Calu3 (cell line): Measurements from ENCODE around the gene SRGAP3. TPM values are rescaled to one million over a fixed set of nuclear protein-coding genes. Genes with fewer than 3 reads are reported as not detected.

Experiments
- BruUV-seq: library from RNA; stranded (reverse); fragments of 400-500 nt; replicated peaks from 2 replicates; lab custom pipeline; 2021; lab: Mats Ljungman, UMichigan
- CTCF ChIA-PET: fragments of 300-600 bp; sonication (Branson Sonifier 250); formaldehyde crosslinking; loops from one replicate; lab custom pipeline; 2022; ENCODE audit warnings: antibody characterized with exemption; lab: Charles Lee
- DNase-seq: peaks from one replicate; pipeline ENCODE4 v3.0.0; 2022
- H3K27ac Mint-ChIP-seq: one replicate; pipeline ENCODE4 v1.8.0; 2022; ENCODE audit warnings: mixed read lengths; ENCODE audit not compliant: unreplicated experiment
- H3K27me3 Mint-ChIP-seq: one replicate; pipeline ENCODE4 v1.8.0; 2022; ENCODE audit warnings: mixed read lengths; ENCODE audit not compliant: unreplicated experiment
- H3K36me3 Mint-ChIP-seq: one replicate; pipeline ENCODE4 v1.8.0; 2022; ENCODE audit warnings: mild to moderate bottlenecking, moderate library complexity, mixed read lengths; ENCODE audit not compliant: insufficient read depth, unreplicated experiment
- H3K4me1 Mint-ChIP-seq: one replicate; pipeline ENCODE4 v1.8.0; 2022; ENCODE audit warnings: mild to moderate bottlenecking, low read depth, mixed read lengths; ENCODE audit not compliant: unreplicated experiment
- H3K4me3 Mint-ChIP-seq: one replicate; pipeline ENCODE4 v1.8.0; 2022; ENCODE audit warnings: mild to moderate bottlenecking, low read depth, moderate library complexity, mixed read lengths; ENCODE audit not compliant: unreplicated experiment
- H3K9me3 Mint-ChIP-seq: one replicate; pipeline ENCODE4 v1.8.0; 2022; ENCODE audit warnings: low read depth, mixed read lengths; ENCODE audit not compliant: unreplicated experiment
- CTCF ChIP-seq: fragments of 200-600 bp; IDR thresholded peaks from one replicate; pipeline ENCODE4 v1.8.0; 2022; ENCODE audit warnings: antibody characterized with exemption; ENCODE audit not compliant: unreplicated experiment
- intact Hi-C: fragments of 100-400 bp; cut with micrococcal nuclease; formaldehyde crosslinking; loops from one replicate; pipeline ENCODE4 v1.10.0; 2022; ENCODE audit not compliant: unreplicated experiment
- total RNA-seq: library from RNA; stranded (reverse); gene quantifications from 2 replicates; pipeline ENCODE4 v1.2.3, GENCODE V29; 2022

The SRGAP3 gene
- total RNA-seq, 1 experiment from 2014 or later: 8.2 TPM

GRCh38 chr3:9233814-9234600 is 15.4 kb downstream of the SRGAP3 start:
- H3K27me3 Mint-ChIP-seq: peaks cover 24% of the 10 kb centered on the region
- intact Hi-C loops: loop anchor here (5.0 kb wide), 1 partner anchor 237 kb away; no protein-coding TSS in a partner anchor
- CTCF ChIA-PET: no interaction called here
- DNase-seq: no peak
- H3K9me3 Mint-ChIP-seq: no peaks in the 10 kb centered on the region
- BruUV-seq: no TSS peak
- H3K36me3 Mint-ChIP-seq: no peaks in the 10 kb centered on the region
- no peak overlapping the region for H3K27ac Mint-ChIP-seq
- H3K4me1 Mint-ChIP-seq: no peaks in the 10 kb centered on the region
- no peak for TF ChIP-seq CTCF
- no peak overlapping the region for H3K4me3 Mint-ChIP-seq

- CTCF ChIA-PET: no interaction called here
- no peaks in the 10 kb centered on the region for H3K9me3 Mint-ChIP-seq
- TF ChIP-seq CTCF: no peak
- peaks cover 24% of the 10 kb centered on the region for H3K27me3 Mint-ChIP-seq
- no peaks in the 10 kb centered on the region for H3K4me1 Mint-ChIP-seq
- no peaks in the 10 kb centered on the region for H3K36me3 Mint-ChIP-seq
- DNase-seq: no peak
- H3K4me3 Mint-ChIP-seq: no peak overlapping the region
- intact Hi-C loops: loop anchor here (5.0 kb wide), 1 partner anchor 236 kb away; no protein-coding TSS in a partner anchor
- no peak overlapping the region for H3K27ac Mint-ChIP-seq
- BruUV-seq: no TSS peak
Measured at GRCh38 chr3:9233101-9233500, 16.3 kb downstream of the SRGAP3 start.

- Mint-ChIP-seq H3K36me3 (no peaks in the 10 kb centered on the region), H3K4me3 (no peak overlapping the region), H3K27me3 (peaks cover 24% of the 10 kb centered on the region), H3K9me3 (no peaks in the 10 kb centered on the region), H3K4me1 (no peaks in the 10 kb centered on the region), H3K27ac (no peak overlapping the region)
- no TSS peak for BruUV-seq
- intact Hi-C loops: loop anchor here (5.0 kb wide), 1 partner anchor 235 kb away; no protein-coding TSS in a partner anchor
- TF ChIP-seq CTCF: no peak
- CTCF ChIA-PET: interaction anchor here (1.2 kb wide), 1 partner anchor 17 kb away, joined by 3 read pairs; the partner anchor contains the start of gene SRGAP3
- DNase-seq: no peak
Measured at GRCh38 chr3:9231937-9232336, 17.5 kb downstream of the SRGAP3 start.

GRCh38 chr3:9231471-9231870 is 18.0 kb downstream of the SRGAP3 start:
- Mint-ChIP-seq H3K36me3 (no peaks in the 10 kb centered on the region), H3K4me1 (no peaks in the 10 kb centered on the region), H3K27ac (no peak overlapping the region), H3K9me3 (no peaks in the 10 kb centered on the region), H3K4me3 (no peak overlapping the region), H3K27me3 (peaks cover 24% of the 10 kb centered on the region)
- TF ChIP-seq CTCF: no peak
- CTCF ChIA-PET: interaction anchor here (1.2 kb wide), 1 partner anchor 18 kb away, joined by 3 read pairs; the partner anchor contains the start of gene SRGAP3
- no TSS peak for BruUV-seq
- DNase-seq: no peak
- intact Hi-C loops: loop anchor here (5.0 kb wide), 1 partner anchor 234 kb away; no protein-coding TSS in a partner anchor
